Activated effector memory CD4-positive, alpha-beta T cell treated with anti-CD3 and anti-CD28 coated beads, Interleukin-2, amount 50 U/mL, for 16 hours (primary cell): ENCODE results near the gene HMGN1.

Experiments
- DNase-seq: peaks from one replicate; pipeline ENCODE4 v3.0.0-alpha.2; 2020

HMGN1 gene

GRCh38 chr21:39366563-39366962 lies 17.7 kb upstream of the HMGN1 start:
- no peak for DNase-seq

GRCh38 chr21:39364949-39365348 lies 16.1 kb upstream of the HMGN1 start:
- no peak for DNase-seq

- no peak for DNase-seq
These were observed 15.0 kb upstream of the HMGN1 start for GRCh38 chr21:39363607-39364555.

- no peak for DNase-seq
These were observed 13.8 kb upstream of the HMGN1 start for GRCh38 chr21:39362733-39363132.

DNA sequence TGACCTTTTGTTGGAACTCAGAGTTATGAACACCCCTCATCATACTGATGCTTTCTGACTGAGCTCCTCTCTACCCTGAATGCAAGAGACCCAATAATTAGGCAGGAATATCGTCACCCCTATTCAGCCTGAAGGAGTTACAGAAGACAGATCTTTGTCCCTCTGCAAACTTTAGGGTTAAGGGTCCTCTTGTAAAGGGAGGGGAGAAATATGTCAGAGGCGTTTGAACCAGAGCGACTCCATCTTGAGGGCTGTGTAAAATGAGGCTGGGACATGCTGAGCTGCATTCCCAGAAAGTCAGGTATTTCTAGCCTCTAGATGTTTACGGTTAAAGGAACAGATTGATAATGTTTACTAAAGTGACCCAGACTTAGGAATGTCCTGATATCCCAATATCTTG lies 10.5 kb upstream of the HMGN1 start:
- DNase-seq, result no peak

DNA sequence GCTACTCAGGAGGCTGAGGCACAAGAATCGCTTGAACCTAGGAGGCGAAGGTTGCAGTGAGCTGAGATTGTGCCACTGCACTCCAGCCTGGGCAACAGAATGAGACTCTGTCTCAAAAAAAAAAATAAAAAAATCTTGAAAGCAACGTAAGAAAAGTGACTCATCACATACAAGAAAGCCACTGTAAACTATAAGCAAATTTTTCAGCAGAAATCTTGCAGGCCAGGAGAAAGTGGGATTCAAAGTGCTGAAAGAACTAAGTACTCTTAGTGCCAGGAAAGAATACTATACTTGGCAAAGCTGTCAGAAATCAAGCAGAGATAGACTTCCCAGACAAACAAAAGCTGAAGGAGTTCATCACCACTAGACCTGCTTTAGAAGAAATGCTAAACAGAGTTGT lies 4.4 kb upstream of the HMGN1 start:
- no peak for DNase-seq

GRCh38 chr21:39350094-39351005 lies 1.5 kb upstream of the HMGN1 start:
- DNase-seq, result no peak

DNA sequence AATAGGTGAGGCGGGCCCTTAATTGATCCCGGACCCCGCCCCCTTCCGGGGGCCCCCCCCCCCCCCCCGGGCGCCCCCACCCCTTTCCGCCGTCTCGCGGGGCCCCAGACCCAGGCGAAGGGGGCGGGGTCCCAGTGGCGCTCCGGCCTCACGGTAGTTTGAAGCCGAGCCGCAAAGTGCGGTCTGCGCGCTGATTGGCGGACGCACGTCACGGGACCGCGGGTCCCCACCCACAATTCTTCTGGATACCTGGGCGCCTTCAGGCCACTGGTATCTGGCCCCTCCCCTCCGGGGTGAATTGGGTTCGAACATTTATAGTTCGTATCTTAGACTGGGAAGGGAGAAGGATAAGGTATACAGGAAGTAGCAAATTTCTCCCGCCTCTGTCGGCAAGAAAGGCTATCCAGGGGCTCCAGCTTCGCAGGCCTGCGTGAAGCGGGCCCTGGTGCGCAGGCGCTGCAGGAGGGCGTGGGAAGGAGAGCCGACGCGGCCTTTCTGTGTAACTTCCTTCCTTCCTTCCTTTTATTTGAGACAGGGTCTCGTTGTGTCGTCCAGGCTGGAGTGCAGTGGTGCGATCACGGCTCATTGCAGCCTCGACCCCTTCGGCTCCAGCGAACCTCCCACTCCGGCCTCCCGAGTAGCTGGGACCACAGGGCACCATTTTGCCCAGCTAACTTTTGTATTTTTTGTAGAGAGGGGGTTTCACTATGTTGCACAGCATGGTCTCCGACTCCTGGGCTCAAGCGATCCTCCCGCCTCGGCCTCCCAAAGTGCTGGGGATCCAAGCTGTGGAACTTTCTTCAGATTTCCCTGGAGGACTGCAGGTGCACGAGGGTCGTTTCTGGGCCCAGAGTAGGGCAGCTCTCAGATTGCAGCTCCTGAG lies 564 bp upstream of the HMGN1 start:
- DNase-seq, result peak; percentile 99

- no peak for DNase-seq
These were observed 891 bp downstream of the HMGN1 start for GRCh38 chr21:39348040-39348354.

- DNase-seq, result no peak
These were observed 1.4 kb downstream of the HMGN1 start for GRCh38 chr21:39347537-39347936.

DNA sequence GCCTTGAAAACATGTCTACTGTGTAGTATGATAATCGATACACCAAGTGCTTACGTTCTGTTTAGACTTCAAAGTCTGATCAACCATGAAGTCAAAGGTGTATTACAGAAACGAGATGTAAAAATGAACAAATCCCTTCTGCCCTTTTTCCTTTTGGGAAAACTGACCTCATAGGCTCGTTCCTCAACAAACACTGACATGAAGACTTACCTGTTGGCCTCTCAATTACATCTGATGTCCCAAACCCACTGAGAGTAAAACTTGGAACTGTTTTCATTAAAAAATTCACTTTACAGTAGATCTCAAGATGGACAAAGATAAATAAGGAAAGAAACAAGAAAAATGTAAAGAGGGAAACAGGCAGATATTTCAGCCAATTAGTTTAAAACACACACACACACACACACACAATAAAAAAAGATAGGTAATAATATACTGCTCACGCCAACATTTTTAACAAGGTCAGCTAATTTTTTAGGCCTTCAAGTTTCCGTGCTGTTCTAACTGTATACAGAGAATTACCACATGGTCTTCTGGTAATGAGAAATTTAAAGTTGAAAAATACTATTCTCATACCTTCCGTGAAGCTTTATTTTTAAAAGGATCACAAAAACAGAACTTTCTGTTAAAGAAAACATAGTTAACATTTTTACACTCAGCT lies 2.1 kb downstream of the HMGN1 start:
- DNase-seq, result no peak

GRCh38 chr21:39346206-39346605 lies 2.7 kb downstream of the HMGN1 start:
- DNase-seq, result no peak

GRCh38 chr21:39345440-39345839 lies 3.4 kb downstream of the HMGN1 start:
- no peak for DNase-seq

DNA sequence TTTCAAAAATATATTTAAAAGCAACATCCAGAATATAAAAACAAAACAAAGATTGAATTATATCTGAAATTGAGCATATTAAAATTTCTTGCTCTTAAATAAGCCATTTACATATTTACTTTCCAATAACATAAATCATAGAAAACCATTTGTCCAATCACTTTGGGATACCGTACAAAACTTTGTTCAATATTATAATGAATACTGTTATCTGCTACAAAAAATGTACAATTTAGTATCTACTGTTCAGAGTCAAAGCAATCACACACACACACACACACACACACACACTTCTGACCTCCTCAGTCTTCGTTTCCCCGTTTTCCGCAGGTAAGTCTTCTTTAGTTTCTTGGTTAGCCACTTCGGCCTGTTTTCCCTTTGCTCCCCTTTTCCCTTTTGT lies 4.0 kb downstream of the HMGN1 start:
- no peak for DNase-seq

DNA sequence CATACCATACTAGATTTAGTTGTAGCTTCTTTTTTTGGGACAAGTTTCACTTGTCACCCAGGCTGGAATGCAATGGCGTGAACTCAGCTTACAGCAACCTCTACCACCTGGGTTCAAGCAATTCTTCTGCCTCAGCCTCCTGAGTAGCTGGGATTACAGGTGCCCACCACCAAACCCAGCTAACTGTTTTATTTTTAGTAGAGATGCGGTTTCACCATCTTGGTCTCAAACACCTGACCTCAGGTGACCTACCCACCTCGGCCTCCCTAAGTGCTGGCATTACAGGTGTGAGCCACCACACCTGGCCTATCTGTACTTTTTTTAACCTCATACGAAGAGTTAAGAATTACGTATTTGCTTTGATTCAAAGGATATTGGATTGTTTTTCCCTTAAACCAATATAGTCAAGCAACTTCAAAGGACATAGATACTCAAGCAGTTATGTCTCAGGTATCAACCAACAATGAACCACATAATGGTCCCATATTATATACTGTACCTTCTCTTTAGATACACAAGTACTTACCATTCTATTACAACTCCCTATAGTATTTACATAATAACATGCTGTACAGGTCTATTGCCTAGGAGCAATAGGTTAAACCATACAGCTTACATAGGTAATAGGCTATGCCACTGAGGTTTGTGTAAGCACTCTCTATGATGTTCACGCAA lies 7.5 kb downstream of the HMGN1 start:
- no peak for DNase-seq

GRCh38 chr21:39340687-39341086 lies 8.2 kb downstream of the HMGN1 start:
- DNase-seq, result no peak

DNA sequence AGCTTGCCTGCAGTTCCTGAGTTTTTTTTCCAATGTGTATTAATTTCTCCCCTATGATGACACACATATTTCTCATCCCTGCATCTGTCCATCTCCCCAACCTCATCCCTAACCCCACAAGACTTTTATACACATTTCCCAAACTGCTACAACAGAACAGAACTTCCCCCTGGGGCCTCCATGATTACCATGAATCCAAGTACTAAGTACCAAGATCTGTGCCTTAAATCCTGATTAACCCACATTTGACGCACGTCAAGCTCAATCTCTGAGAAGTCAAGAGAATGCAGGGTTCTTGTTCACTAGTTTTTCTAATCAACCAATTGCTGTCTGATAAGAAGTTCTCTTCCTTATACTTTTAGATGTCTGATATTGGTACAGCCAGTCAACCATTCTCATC lies 9.7 kb downstream of the HMGN1 start:
- DNase-seq, result no peak

- no peak for DNase-seq
These were observed 12.4 kb downstream of the HMGN1 start for GRCh38 chr21:39336457-39337008.

GRCh38 chr21:39334611-39335010 lies 14.3 kb downstream of the HMGN1 start:
- DNase-seq, result no peak

DNA sequence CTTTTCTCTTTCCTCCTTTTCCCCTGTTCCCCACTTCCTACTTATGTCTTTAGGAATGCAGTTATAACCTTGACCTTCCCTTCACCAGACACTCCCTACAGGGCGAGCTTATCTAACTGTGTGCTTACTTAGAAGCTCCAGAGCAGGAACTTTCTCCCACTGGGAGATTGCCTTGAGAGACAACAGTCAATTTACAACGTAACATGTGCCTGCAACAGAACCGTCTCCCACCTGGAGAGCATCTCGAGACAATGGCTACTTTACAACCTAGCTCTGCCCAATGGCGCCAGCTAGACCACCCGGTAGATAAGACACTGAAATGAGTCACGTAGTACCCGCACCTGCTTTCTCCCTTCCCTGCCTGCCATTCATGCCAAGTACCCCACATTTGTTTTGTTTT lies 16.7 kb downstream of the HMGN1 start:
- no peak for DNase-seq

DNA sequence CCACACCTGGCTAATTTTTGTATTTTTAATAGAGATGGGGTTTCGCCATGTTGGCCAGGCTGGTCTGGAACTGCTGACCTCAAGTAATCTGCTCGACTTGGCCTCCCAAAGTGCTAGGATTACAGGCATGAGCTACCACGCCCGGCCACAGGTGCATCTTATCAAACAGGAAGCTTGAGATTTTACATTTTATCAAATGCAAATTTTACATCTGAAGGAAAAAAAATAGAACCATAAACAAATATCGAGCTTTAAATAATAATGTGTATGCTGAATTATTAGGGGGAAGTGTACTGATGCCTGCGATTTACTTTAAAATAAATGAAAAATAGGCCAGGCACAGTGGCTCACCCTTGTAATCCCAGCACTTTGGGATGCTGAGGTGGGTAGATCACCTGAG lies 18.9 kb downstream of the HMGN1 start:
- DNase-seq, result no peak

GRCh38 chr21:39327727-39328126 lies 21.2 kb downstream of the HMGN1 start:
- DNase-seq, result no peak
